Measurements from ENCODE around the gene INTS14. TPM values are rescaled to one million over a fixed set of nuclear protein-coding genes. Genes with fewer than 3 reads are reported as not detected.

The INTS14 gene
- total and polyA plus RNA-seq, 9 of the 15 experiments (the other 6 are each of a cell fraction or from before 2014, with no cell fraction given): 30.5 to 92.4 (median 46.5) TPM

DNA sequence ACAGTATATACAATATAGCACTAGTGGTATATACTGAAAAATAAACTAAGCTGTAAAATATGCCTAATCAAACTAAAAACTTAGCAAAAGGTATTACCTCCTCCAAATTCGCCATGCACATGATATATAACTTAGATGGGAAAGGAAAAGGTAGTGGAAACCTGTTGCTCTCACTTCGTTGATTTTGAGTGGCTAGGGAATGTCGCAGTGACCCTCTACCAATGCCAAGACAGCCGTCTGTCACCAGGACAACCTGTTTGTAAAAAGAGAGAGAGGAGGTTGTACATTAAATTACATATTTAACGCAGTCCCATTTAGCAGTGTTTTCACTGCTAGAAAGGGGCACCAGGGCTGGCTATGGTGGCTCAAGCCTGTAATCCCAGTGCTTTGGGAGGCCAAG is 11.3 kb downstream of the INTS14 start (continued):
- TF ChIP-seq, protein P1, sequence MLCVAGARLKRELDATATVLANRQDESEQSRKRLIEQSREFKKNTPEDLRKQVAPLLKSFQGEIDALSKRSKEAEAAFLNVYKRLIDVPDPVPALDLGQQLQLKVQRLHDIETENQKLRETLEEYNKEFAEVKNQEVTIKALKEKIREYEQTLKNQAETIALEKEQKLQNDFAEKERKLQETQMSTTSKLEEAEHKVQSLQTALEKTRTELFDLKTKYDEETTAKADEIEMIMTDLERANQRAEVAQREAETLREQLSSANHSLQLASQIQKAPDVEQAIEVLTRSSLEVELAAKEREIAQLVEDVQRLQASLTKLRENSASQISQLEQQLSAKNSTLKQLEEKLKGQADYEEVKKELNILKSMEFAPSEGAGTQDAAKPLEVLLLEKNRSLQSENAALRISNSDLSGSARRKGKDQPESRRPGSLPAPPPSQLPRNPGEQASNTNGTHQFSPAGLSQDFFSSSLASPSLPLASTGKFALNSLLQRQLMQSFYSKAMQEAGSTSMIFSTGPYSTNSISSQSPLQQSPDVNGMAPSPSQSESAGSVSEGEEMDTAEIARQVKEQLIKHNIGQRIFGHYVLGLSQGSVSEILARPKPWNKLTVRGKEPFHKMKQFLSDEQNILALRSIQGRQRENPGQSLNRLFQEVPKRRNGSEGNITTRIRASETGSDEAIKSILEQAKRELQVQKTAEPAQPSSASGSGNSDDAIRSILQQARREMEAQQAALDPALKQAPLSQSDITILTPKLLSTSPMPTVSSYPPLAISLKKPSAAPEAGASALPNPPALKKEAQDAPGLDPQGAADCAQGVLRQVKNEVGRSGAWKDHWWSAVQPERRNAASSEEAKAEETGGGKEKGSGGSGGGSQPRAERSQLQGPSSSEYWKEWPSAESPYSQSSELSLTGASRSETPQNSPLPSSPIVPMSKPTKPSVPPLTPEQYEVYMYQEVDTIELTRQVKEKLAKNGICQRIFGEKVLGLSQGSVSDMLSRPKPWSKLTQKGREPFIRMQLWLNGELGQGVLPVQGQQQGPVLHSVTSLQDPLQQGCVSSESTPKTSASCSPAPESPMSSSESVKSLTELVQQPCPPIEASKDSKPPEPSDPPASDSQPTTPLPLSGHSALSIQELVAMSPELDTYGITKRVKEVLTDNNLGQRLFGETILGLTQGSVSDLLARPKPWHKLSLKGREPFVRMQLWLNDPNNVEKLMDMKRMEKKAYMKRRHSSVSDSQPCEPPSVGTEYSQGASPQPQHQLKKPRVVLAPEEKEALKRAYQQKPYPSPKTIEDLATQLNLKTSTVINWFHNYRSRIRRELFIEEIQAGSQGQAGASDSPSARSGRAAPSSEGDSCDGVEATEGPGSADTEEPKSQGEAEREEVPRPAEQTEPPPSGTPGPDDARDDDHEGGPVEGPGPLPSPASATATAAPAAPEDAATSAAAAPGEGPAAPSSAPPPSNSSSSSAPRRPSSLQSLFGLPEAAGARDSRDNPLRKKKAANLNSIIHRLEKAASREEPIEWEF (CRISPR knock-in tag; IDR thresholded peaks at IDR 0.05): no peak
- no peak for TF ChIP-seq MXI1 (IDR thresholded peaks at IDR 0.05; ENCODE audit: low read depth, low read length)
- TF ChIP-seq BRD4 (IDR thresholded peaks at IDR 0.05): no peak

DNA sequence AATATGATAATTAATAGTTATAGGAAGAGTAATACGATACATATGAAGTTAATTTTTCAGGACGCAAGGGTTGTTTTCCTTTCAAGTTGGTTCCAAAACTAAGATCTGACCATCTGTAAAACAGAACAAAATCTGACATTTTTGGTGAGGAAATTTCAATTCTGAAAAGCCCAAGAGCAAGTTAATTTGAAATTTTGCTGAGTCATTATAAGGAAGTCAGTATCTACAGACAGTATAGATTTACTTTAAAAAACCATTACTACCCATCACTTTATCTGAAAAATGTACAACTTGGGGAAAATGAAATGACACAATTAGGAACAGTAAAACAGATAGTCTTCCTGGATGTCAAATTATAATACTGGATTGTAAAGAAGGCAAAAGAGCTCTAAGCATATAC is 12.5 kb downstream of the INTS14 start:
- POLR2A ChIA-PET: interaction anchor here (1.0 to 1.1 kb wide), 3 partner anchors 13 to 194 kb away, joined by 3 to 4 read pairs (median 3); partner anchors contain the start of genes DENND4A and INTS14
- H3K27me3 ChIP-seq (ENCODE audit: control insufficient read depth in 2 of 2, insufficient read depth in 2 of 2, low read length in 2 of 2): no peaks in the 10 kb centered on the region
- peak overlapping the region; percentile 33; the same call in 1 of the 3 replicates for H3K27ac ChIP-seq (ENCODE audit: extremely low read depth, low read depth, low read length)
- no peaks in the 10 kb centered on the region for H3K9me3 ChIP-seq (replicated peaks; ENCODE audit: control insufficient read depth, insufficient read depth, low read depth, low read length)
- DNase-seq (ENCODE audit: extremely low read depth in 1 of 4, low spot score in 3 of 4): no peak
- H3K9me1 ChIP-seq (ENCODE audit: control insufficient read depth, insufficient read depth, low read length): no peaks in the 10 kb centered on the region
- H3K36me3 ChIP-seq (ENCODE audit: control insufficient read depth, insufficient read depth, low read length): peaks cover 74% of the 10 kb centered on the region
- no peak overlapping the region for H3K4me3 ChIP-seq
- H3K79me2 ChIP-seq (ENCODE audit: control insufficient read depth, insufficient read depth, low read length): no peaks in the 10 kb centered on the region
- FAIRE-seq: no peak
- no TSS peak for BruUV-seq (replicated peaks)
- intact Hi-C loops (cut with micrococcal nuclease) (no loop called here), in situ Hi-C loops (cut with MboI) (no loop called here)
- 0 out of 4 replicates have a peak overlapping the region, but pooled peaks of 1 of the 2 experiments have one; percentile 9 for H3K9ac ChIP-seq (ENCODE audit: insufficient read depth in 1 of 2, low read depth in 2 of 2, low read length in 2 of 2)
- no peaks in the 10 kb centered on the region; a peak in 1 of 5 replicates for H3K4me1 ChIP-seq (replicated peaks in 1 of 2; ENCODE audit: control insufficient read depth in 2 of 2, insufficient read depth in 2 of 2, low read length in 2 of 2)
- H4K20me1 ChIP-seq (replicated peaks; ENCODE audit: control insufficient read depth, insufficient read depth, low read length): no peaks in the 10 kb centered on the region
- WGBS (ENCODE audit: insufficient coverage, low coverage, missing lambda C conversion rate): 100% methylated on average over 2 of the region's 2 CpGs
- ATAC-seq: no peak
- CTCF ChIA-PET (ENCODE audit: low intra/inter-chr PET ratio): no interaction called here
- no peak overlapping the region for H2AFZ ChIP-seq (ENCODE audit: low read depth, low read length)
- H3K4me2 ChIP-seq (ENCODE audit: insufficient read depth, low read length): no peak overlapping the region
- TF ChIP-seq, protein P2, sequence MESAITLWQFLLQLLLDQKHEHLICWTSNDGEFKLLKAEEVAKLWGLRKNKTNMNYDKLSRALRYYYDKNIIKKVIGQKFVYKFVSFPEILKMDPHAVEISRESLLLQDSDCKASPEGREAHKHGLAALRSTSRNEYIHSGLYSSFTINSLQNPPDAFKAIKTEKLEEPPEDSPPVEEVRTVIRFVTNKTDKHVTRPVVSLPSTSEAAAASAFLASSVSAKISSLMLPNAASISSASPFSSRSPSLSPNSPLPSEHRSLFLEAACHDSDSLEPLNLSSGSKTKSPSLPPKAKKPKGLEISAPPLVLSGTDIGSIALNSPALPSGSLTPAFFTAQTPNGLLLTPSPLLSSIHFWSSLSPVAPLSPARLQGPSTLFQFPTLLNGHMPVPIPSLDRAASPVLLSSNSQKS (CRISPR knock-in tag; IDR thresholded peaks at IDR 0.05): no peak
- TF ChIP-seq TRIM28 (IDR thresholded peaks at IDR 0.05): no peak
- TF ChIP-seq MAFG (tag; conservative IDR thresholded peaks at IDR 0.05): peak; percentile 94
- TF ChIP-seq NFE2L1 (tag; IDR thresholded peaks at IDR 0.05; ENCODE audit: borderline replicate concordance, low read depth): peak; percentile 85
- no peak for TF ChIP-seq CC2D1A (IDR thresholded peaks at IDR 0.05)
- TF ChIP-seq NRF1 (conservative IDR thresholded peaks at IDR 0.05 in 1 of 2, IDR thresholded peaks at IDR 0.05 in 1 of 2): no peak
- TF ChIP-seq, protein P3, sequence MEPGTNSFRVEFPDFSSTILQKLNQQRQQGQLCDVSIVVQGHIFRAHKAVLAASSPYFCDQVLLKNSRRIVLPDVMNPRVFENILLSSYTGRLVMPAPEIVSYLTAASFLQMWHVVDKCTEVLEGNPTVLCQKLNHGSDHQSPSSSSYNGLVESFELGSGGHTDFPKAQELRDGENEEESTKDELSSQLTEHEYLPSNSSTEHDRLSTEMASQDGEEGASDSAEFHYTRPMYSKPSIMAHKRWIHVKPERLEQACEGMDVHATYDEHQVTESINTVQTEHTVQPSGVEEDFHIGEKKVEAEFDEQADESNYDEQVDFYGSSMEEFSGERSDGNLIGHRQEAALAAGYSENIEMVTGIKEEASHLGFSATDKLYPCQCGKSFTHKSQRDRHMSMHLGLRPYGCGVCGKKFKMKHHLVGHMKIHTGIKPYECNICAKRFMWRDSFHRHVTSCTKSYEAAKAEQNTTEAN (CRISPR knock-in tag; IDR thresholded peaks at IDR 0.05): no peak
- no peak for TF ChIP-seq BRF1 (IDR thresholded peaks at IDR 0.05; ENCODE audit: borderline replicate concordance, extremely low read depth, insufficient read length)
- TF ChIP-seq ZNF384 (IDR thresholded peaks at IDR 0.05; ENCODE audit: low read depth, low read length): no peak
- TF ChIP-seq MAFF (IDR thresholded peaks at IDR 0.05; ENCODE audit: low read length): peak; percentile 95
- TF ChIP-seq BACH1 (tag; IDR thresholded peaks at IDR 0.05): peak; percentile 87
- TF ChIP-seq NFE2 (IDR thresholded peaks at IDR 0.05; ENCODE audit: low read depth): peak; percentile 89
- no peak for TF ChIP-seq LARP7 (IDR thresholded peaks at IDR 0.05)
